CD4-positive, CD25-positive, alpha-beta regulatory T cell (primary cell): Measurements from ENCODE around the gene RFC1. TPM values are rescaled to one million over a fixed set of nuclear protein-coding genes. Genes with fewer than 3 reads are reported as not detected.

Experiments used
- ATAC-seq, 2 donors: fragments of 150-1000 bp; cut with Tn5 transposase; one replicate each; pipeline ENCODE4 v1.10.0; 2021; ENCODE audit warnings: low read depth in 2 of 2, moderate number of reproducible peaks in 2 of 2, moderate library complexity in 1 of 2
- DNase-seq, 3 donors: peaks; one replicate each; pipeline versions ENCODE4 v3.0.0 to v3.0.0-alpha.2; 2012 to 2022; ENCODE audit warnings: mixed read lengths in 1 of 3
- H3K27ac ChIP-seq: one replicate; pipeline ENCODE4 v1.7.0; 2013; ENCODE audit warnings: mild to moderate bottlenecking, low read length; ENCODE audit not compliant: insufficient read depth, poor library complexity, severe bottlenecking
- H3K27me3 ChIP-seq: one replicate; pipeline ENCODE4 v1.7.0; 2013; ENCODE audit warnings: low read length; ENCODE audit not compliant: control insufficient read depth, insufficient read depth
- H3K36me3 ChIP-seq: one replicate; pipeline ENCODE4 v1.7.0; 2013; ENCODE audit warnings: mild to moderate bottlenecking, low read length, moderate library complexity; ENCODE audit not compliant: control insufficient read depth, insufficient read depth
- H3K4me1 ChIP-seq: 2 replicates; pipeline ENCODE4 v1.7.0; 2013; ENCODE audit warnings: mild to moderate bottlenecking, low read length; ENCODE audit not compliant: insufficient read depth, control insufficient read depth, poor library complexity, severe bottlenecking
- H3K4me3 ChIP-seq: one replicate; pipeline ENCODE4 v1.7.0; 2013; ENCODE audit warnings: low read depth, mild to moderate bottlenecking, low read length, moderate library complexity
- H3K9me3 ChIP-seq, 2 experiments: 1 replicate in 1 of 2; 2 replicates in 1 of 2; pipeline ENCODE4 v1.7.0; 2013; ENCODE audit warnings: low read length in 2 of 2, mild to moderate bottlenecking in 1 of 2, moderate library complexity in 1 of 2; ENCODE audit not compliant: control insufficient read depth in 2 of 2
- H3K27ac Mint-ChIP-seq, 3 donors: one replicate each; pipeline ENCODE4 v1.8.0; 2020 to 2022; ENCODE audit warnings: mild to moderate bottlenecking in 3 of 3, mixed read lengths in 3 of 3, moderate library complexity in 2 of 3
- H3K27me3 Mint-ChIP-seq: one replicate; pipeline ENCODE4 v1.8.0; 2022; ENCODE audit warnings: mild to moderate bottlenecking, mixed read lengths
- H3K36me3 Mint-ChIP-seq: one replicate; pipeline ENCODE4 v1.8.0; 2020; ENCODE audit warnings: mixed read lengths
- H3K4me1 Mint-ChIP-seq, 4 donors: one replicate each; pipeline ENCODE4 v1.8.0; 2020 to 2022; ENCODE audit warnings: mixed read lengths in 4 of 4, mild to moderate bottlenecking in 1 of 4
- H3K4me3 Mint-ChIP-seq, 4 donors: one replicate each; pipeline ENCODE4 v1.8.0; 2020 to 2022; ENCODE audit warnings: mild to moderate bottlenecking in 4 of 4, mixed read lengths in 4 of 4, moderate library complexity in 3 of 4
- H3K9me3 Mint-ChIP-seq, 7 donors: one replicate each; pipeline ENCODE4 v1.8.0; 2020 to 2022; ENCODE audit warnings: mixed read lengths in 7 of 7, mild to moderate bottlenecking in 3 of 7, moderate library complexity in 2 of 7
- polyA plus RNA-seq, 4 donors: library from polyadenylated mRNA; unstranded; fragments of 300-500 nt; fragmentation: Illumina TruSeq; gene quantifications; one replicate each; pipeline ENCODE4 v1.2.3, GENCODE V29; 2021
- total RNA-seq: library from RNA; stranded (reverse); gene quantifications from one replicate; pipeline ENCODE4 v1.2.3, GENCODE V29; 2022

Gene RFC1
- total and polyA plus RNA-seq, 5 donors from 2014 or later = 27.3 to 87.1 (median 33.7) TPM

GRCh38 chr4:39263895-39264294 lies 102.3 kb downstream of the RFC1 start:
- no peaks in the 10 kb centered on the region for H3K4me1 Mint-ChIP-seq
- no peaks in the 10 kb centered on the region for H3K27me3 Mint-ChIP-seq
- Histone ChIP-seq H3K4me3 (no peak overlapping the region), H3K27ac (no peak overlapping the region), H3K4me1 (no peaks in the 10 kb centered on the region), H3K9me3 (no peaks in the 10 kb centered on the region), H3K27me3 (no peaks in the 10 kb centered on the region), H3K36me3 (no peaks in the 10 kb centered on the region)
- DNase-seq = no peak
- ATAC-seq = no peak
- H3K4me3 Mint-ChIP-seq = no peak overlapping the region
- peaks cover 40% of the 10 kb centered on the region for H3K36me3 Mint-ChIP-seq
- H3K9me3 Mint-ChIP-seq = peaks cover 0 to 6% (median 0%) of the 10 kb centered on the region in 7 donors
- no peak overlapping the region for H3K27ac Mint-ChIP-seq

- no peak for DNase-seq
- peaks cover 0 to 4% (median 0%) of the 10 kb centered on the region in 7 donors for H3K9me3 Mint-ChIP-seq
- no peak overlapping the region for H3K27ac Mint-ChIP-seq
- H3K27me3 ChIP-seq = no peaks in the 10 kb centered on the region
- peaks cover 33% of the 10 kb centered on the region for H3K36me3 Mint-ChIP-seq
- H3K4me3 ChIP-seq = no peak overlapping the region
- H3K27ac ChIP-seq = no peak overlapping the region
- no peak for ATAC-seq
- H3K4me3 Mint-ChIP-seq = no peak overlapping the region
- H3K9me3 ChIP-seq = no peaks in the 10 kb centered on the region
- H3K27me3 Mint-ChIP-seq = peaks cover 4% of the 10 kb centered on the region
- H3K4me1 ChIP-seq = no peaks in the 10 kb centered on the region
- H3K4me1 Mint-ChIP-seq = no peaks in the 10 kb centered on the region
- no peaks in the 10 kb centered on the region for H3K36me3 ChIP-seq
Measured at GRCh38 chr4:39259571-39260330, 106.4 kb downstream of the RFC1 start.

- ATAC-seq (no peak), DNase-seq (no peak)
- Histone ChIP-seq H3K9me3 (no peaks in the 10 kb centered on the region), H3K4me3 (no peak overlapping the region), H3K36me3 (no peaks in the 10 kb centered on the region), H3K4me1 (no peaks in the 10 kb centered on the region), H3K27me3 (no peaks in the 10 kb centered on the region), H3K27ac (no peak overlapping the region)
- Mint-ChIP-seq H3K27ac (no peak overlapping the region), H3K9me3 (peaks cover 0 to 2% (median 0%) of the 10 kb centered on the region in 7 donors), H3K4me3 (no peak overlapping the region), H3K36me3 (peaks cover 12% of the 10 kb centered on the region), H3K4me1 (no peaks in the 10 kb centered on the region), H3K27me3 (peaks cover 4% of the 10 kb centered on the region)
Measured at GRCh38 chr4:39256436-39256835, 109.7 kb downstream of the RFC1 start.

GRCh38 chr4:39255871-39256270 lies 110.3 kb downstream of the RFC1 start:
- Mint-ChIP-seq H3K27ac (no peak overlapping the region), H3K27me3 (peaks cover 4% of the 10 kb centered on the region), H3K9me3 (peaks cover 0 to 2% (median 0%) of the 10 kb centered on the region in 7 donors), H3K4me1 (no peaks in the 10 kb centered on the region), H3K36me3 (peaks cover 11% of the 10 kb centered on the region), H3K4me3 (no peak overlapping the region)
- Histone ChIP-seq H3K4me1 (no peaks in the 10 kb centered on the region), H3K27ac (no peak overlapping the region), H3K4me3 (no peak overlapping the region), H3K27me3 (no peaks in the 10 kb centered on the region), H3K36me3 (no peaks in the 10 kb centered on the region), H3K9me3 (no peaks in the 10 kb centered on the region)
- DNase-seq (no peak), ATAC-seq (no peak)

- H3K27ac ChIP-seq = no peak overlapping the region
- H3K4me3 ChIP-seq = no peak overlapping the region
- ATAC-seq = no peak
- H3K4me1 Mint-ChIP-seq = no peaks in the 10 kb centered on the region
- H3K36me3 ChIP-seq = no peaks in the 10 kb centered on the region
- peaks cover 13% of the 10 kb centered on the region for H3K36me3 Mint-ChIP-seq
- H3K27ac Mint-ChIP-seq = no peak overlapping the region
- H3K9me3 ChIP-seq = no peaks in the 10 kb centered on the region
- H3K27me3 ChIP-seq = no peaks in the 10 kb centered on the region
- no peak overlapping the region for H3K4me3 Mint-ChIP-seq
- no peaks in the 10 kb centered on the region for H3K4me1 ChIP-seq
- peaks cover 4% of the 10 kb centered on the region for H3K27me3 Mint-ChIP-seq
- DNase-seq = no peak
- H3K9me3 Mint-ChIP-seq = peaks cover 0 to 2% (median 0%) of the 10 kb centered on the region in 7 donors
Measured at GRCh38 chr4:39255266-39255665, 110.9 kb downstream of the RFC1 start.

GRCh38 chr4:39243462-39243861 lies 122.7 kb downstream of the RFC1 start:
- no peaks in the 10 kb centered on the region for H3K27me3 Mint-ChIP-seq
- Histone ChIP-seq H3K36me3 (no peaks in the 10 kb centered on the region), H3K27ac (no peak overlapping the region), H3K9me3 (no peaks in the 10 kb centered on the region), H3K4me3 (no peak overlapping the region), H3K4me1 (no peaks in the 10 kb centered on the region), H3K27me3 (no peaks in the 10 kb centered on the region)
- H3K36me3 Mint-ChIP-seq = peaks cover 8% of the 10 kb centered on the region
- ATAC-seq (no peak), DNase-seq (no peak)
- H3K27ac Mint-ChIP-seq = no peak overlapping the region
- no peaks in the 10 kb centered on the region for H3K4me1 Mint-ChIP-seq
- no peak overlapping the region for H3K4me3 Mint-ChIP-seq
- peaks cover 0 to 2% (median 0%) of the 10 kb centered on the region in 7 donors for H3K9me3 Mint-ChIP-seq

Other genes starting within 250 kb of the RFC1 start
- gene WDR19, start 183.8 kb downstream of the RFC1 start, total RNA-seq = 12.1 TPM
- gene WDR19, start 183.8 kb downstream of the RFC1 start, polyA plus RNA-seq = 1 to 10 TPM; 1.7 to 2.7 (median 2.6) TPM
- gene KLB, start 40.6 kb upstream of the RFC1 start, total RNA-seq = not detected
- under 1 TPM in 2 of 4 donors, not detected in 2; 0.06 to 0.07 TPM for gene KLB, start 40.6 kb upstream of the RFC1 start, polyA plus RNA-seq
- gene RPL9, start 92.6 kb upstream of the RFC1 start, total RNA-seq = 1,902 TPM
- 1,000 to 10,000 TPM; 1,739 to 2,644 (median 2,251) TPM for gene RPL9, start 92.6 kb upstream of the RFC1 start, polyA plus RNA-seq
- 12.2 TPM for gene LIAS, start 92.7 kb upstream of the RFC1 start, total RNA-seq
- 10 to 100 TPM; 10.6 to 13.6 (median 12.2) TPM for gene LIAS, start 92.7 kb upstream of the RFC1 start, polyA plus RNA-seq
- 6.7 TPM for gene UGDH, start 161.1 kb upstream of the RFC1 start, total RNA-seq
- gene UGDH, start 161.1 kb upstream of the RFC1 start, polyA plus RNA-seq = 10 to 100 TPM; 15.6 to 23.1 (median 19.5) TPM